Activated naive CD8-positive, alpha-beta T cell treated with anti-CD3 and anti-CD28 coated beads for 36 hours (primary cell): ENCODE results near the gene FCRL5. TPM values are rescaled to one million over a fixed set of nuclear protein-coding genes. Genes with fewer than 3 reads are reported as not detected.
A peak's percentile ranks its signal among the peaks of the same experiment; 100 is the strongest.
"Not testable (repeated sequence)": the region's sequence is repeated elsewhere in the genome, so short reads cannot be mapped to it uniquely, and the experiment has no call there.

Experiments
- DNase-seq: peaks from one replicate; pipeline ENCODE4 v3.0.0; 2021
- H3K27ac Mint-ChIP-seq: one replicate; pipeline ENCODE4 v1.8.0; 2022; ENCODE audit warnings: mild to moderate bottlenecking, moderate library complexity, mixed read lengths
- H3K27me3 Mint-ChIP-seq: one replicate; pipeline ENCODE4 v1.8.0; 2022; ENCODE audit warnings: mild to moderate bottlenecking, mixed read lengths
- H3K36me3 Mint-ChIP-seq: one replicate; pipeline ENCODE4 v1.8.0; 2021; ENCODE audit warnings: mild to moderate bottlenecking, mixed read lengths
- H3K4me1 Mint-ChIP-seq: one replicate; pipeline ENCODE4 v1.8.0; 2021; ENCODE audit warnings: mixed read lengths
- H3K4me3 Mint-ChIP-seq: one replicate; pipeline ENCODE4 v1.8.0; 2022; ENCODE audit warnings: mild to moderate bottlenecking, moderate library complexity, mixed read lengths
- H3K9me3 Mint-ChIP-seq: one replicate; pipeline ENCODE4 v1.8.0; 2022; ENCODE audit warnings: mixed read lengths
- total RNA-seq, 2 experiments: library from RNA; stranded (reverse); gene quantifications; one replicate each; pipeline ENCODE4 v1.2.3, GENCODE V29; 2021

Gene FCRL5
- total RNA-seq, 2 experiments from 2014 or later = 0.31 to 0.32 TPM

- no peaks in the 10 kb centered on the region for H3K36me3 Mint-ChIP-seq
- H3K27ac Mint-ChIP-seq = no peak overlapping the region
- H3K27me3 Mint-ChIP-seq = peaks cover 14% of the 10 kb centered on the region
- DNase-seq = no peak
- peaks cover 4% of the 10 kb centered on the region for H3K4me1 Mint-ChIP-seq
- no peaks in the 10 kb centered on the region for H3K9me3 Mint-ChIP-seq
- no peak overlapping the region for H3K4me3 Mint-ChIP-seq
Observed at GRCh38 chr1:157509546-157510232, 42.6 kb downstream of the FCRL5 start.

- H3K27me3 Mint-ChIP-seq = peaks cover 14% of the 10 kb centered on the region
- no peak overlapping the region for H3K27ac Mint-ChIP-seq
- H3K36me3 Mint-ChIP-seq = no peaks in the 10 kb centered on the region
Observed at GRCh38 chr1:157505481-157506272, 46.6 kb downstream of the FCRL5 start.

GRCh38 chr1:157504646-157505045, 47.7 kb downstream of the FCRL5 start:
- Mint-ChIP-seq H3K4me3 (no peak overlapping the region), H3K4me1 (no peaks in the 10 kb centered on the region), H3K27me3 (peaks cover 14% of the 10 kb centered on the region), H3K36me3 (no peaks in the 10 kb centered on the region), H3K27ac (no peak overlapping the region), H3K9me3 (no peaks in the 10 kb centered on the region)
- no peak for DNase-seq

More at GRCh38 chr1:157505481-157506272, 46.6 kb downstream of the FCRL5 start:
- no peaks in the 10 kb centered on the region for H3K9me3 Mint-ChIP-seq
- peak; percentile 32 for DNase-seq
- H3K4me3 Mint-ChIP-seq = no peak overlapping the region
- H3K4me1 Mint-ChIP-seq = no peaks in the 10 kb centered on the region

GRCh38 chr1:157499521-157499920, 52.8 kb downstream of the FCRL5 start:
- H3K27me3 Mint-ChIP-seq = peaks cover 13% of the 10 kb centered on the region
- H3K9me3 Mint-ChIP-seq = no peaks in the 10 kb centered on the region
- no peak for DNase-seq
- peaks cover 2% of the 10 kb centered on the region for H3K4me1 Mint-ChIP-seq
- H3K27ac Mint-ChIP-seq = no peak overlapping the region
- H3K4me3 Mint-ChIP-seq = no peak overlapping the region
- no peaks in the 10 kb centered on the region for H3K36me3 Mint-ChIP-seq

GRCh38 chr1:157498736-157499090, 53.6 kb downstream of the FCRL5 start:
- DNase-seq = no peak
- Mint-ChIP-seq H3K4me3 (no peak overlapping the region), H3K27ac (no peak overlapping the region), H3K4me1 (peaks cover 2% of the 10 kb centered on the region), H3K36me3 (no peaks in the 10 kb centered on the region), H3K27me3 (peaks cover 15% of the 10 kb centered on the region), H3K9me3 (no peaks in the 10 kb centered on the region)

GRCh38 chr1:157497987-157498735, 54.2 kb downstream of the FCRL5 start:
- Mint-ChIP-seq H3K4me3 (no peak overlapping the region), H3K27ac (no peak overlapping the region), H3K27me3 (peaks cover 15% of the 10 kb centered on the region), H3K36me3 (no peaks in the 10 kb centered on the region), H3K9me3 (no peaks in the 10 kb centered on the region), H3K4me1 (peaks cover 2% of the 10 kb centered on the region)
- no peak for DNase-seq

- no peaks in the 10 kb centered on the region for H3K36me3 Mint-ChIP-seq
- no peak overlapping the region for H3K4me3 Mint-ChIP-seq
- H3K4me1 Mint-ChIP-seq = peaks cover 2% of the 10 kb centered on the region
Observed at GRCh38 chr1:157497284-157497683, 55.0 kb downstream of the FCRL5 start.

GRCh38 chr1:157496121-157496526, 56.2 kb downstream of the FCRL5 start:
- peak; percentile 10 for DNase-seq
- H3K4me3 Mint-ChIP-seq = no peak overlapping the region
- H3K4me1 Mint-ChIP-seq = peaks cover 2% of the 10 kb centered on the region
- no peak overlapping the region for H3K27ac Mint-ChIP-seq
- no peaks in the 10 kb centered on the region for H3K9me3 Mint-ChIP-seq
- H3K27me3 Mint-ChIP-seq = peaks cover 17% of the 10 kb centered on the region
- H3K36me3 Mint-ChIP-seq = no peaks in the 10 kb centered on the region

More at GRCh38 chr1:157497284-157497683, 55.0 kb downstream of the FCRL5 start:
- Mint-ChIP-seq H3K27ac (no peak overlapping the region), H3K27me3 (peaks cover 17% of the 10 kb centered on the region), H3K9me3 (no peaks in the 10 kb centered on the region)
- no peak for DNase-seq

- Mint-ChIP-seq H3K27me3 (peaks cover 17% of the 10 kb centered on the region), H3K4me3 (no peak overlapping the region), H3K36me3 (no peaks in the 10 kb centered on the region), H3K9me3 (no peaks in the 10 kb centered on the region), H3K4me1 (peaks cover 2% of the 10 kb centered on the region), H3K27ac (no peak overlapping the region)
- no peak for DNase-seq
Observed at GRCh38 chr1:157495285-157495684, 57.0 kb downstream of the FCRL5 start.

- Mint-ChIP-seq H3K36me3 (no peaks in the 10 kb centered on the region), H3K4me1 (peaks cover 2% of the 10 kb centered on the region), H3K27me3 (peaks cover 17% of the 10 kb centered on the region), H3K4me3 (no peak overlapping the region), H3K27ac (no peak overlapping the region), H3K9me3 (no peaks in the 10 kb centered on the region)
- DNase-seq = no peak
Observed at GRCh38 chr1:157494093-157494492, 58.2 kb downstream of the FCRL5 start.

GRCh38 chr1:157490467-157491165, 61.7 kb downstream of the FCRL5 start:
- Mint-ChIP-seq H3K4me1 (no peaks in the 10 kb centered on the region), H3K4me3 (no peak overlapping the region), H3K36me3 (no peaks in the 10 kb centered on the region), H3K9me3 (no peaks in the 10 kb centered on the region), H3K27ac (no peak overlapping the region), H3K27me3 (peaks cover 11% of the 10 kb centered on the region)
- peak; percentile 43 for DNase-seq

GRCh38 chr1:157488156-157488555, 64.2 kb downstream of the FCRL5 start:
- Mint-ChIP-seq H3K4me1 (no peaks in the 10 kb centered on the region), H3K36me3 (no peaks in the 10 kb centered on the region), H3K27ac (no peak overlapping the region), H3K9me3 (no peaks in the 10 kb centered on the region), H3K4me3 (no peak overlapping the region), H3K27me3 (peaks cover 3% of the 10 kb centered on the region)
- DNase-seq = no peak

- Mint-ChIP-seq H3K36me3 (no peaks in the 10 kb centered on the region), H3K27ac (no peak overlapping the region), H3K4me3 (no peak overlapping the region), H3K4me1 (no peaks in the 10 kb centered on the region), H3K9me3 (no peaks in the 10 kb centered on the region), H3K27me3 (peaks cover under 1% of the 10 kb centered on the region)
- DNase-seq = no peak
Observed at GRCh38 chr1:157487504-157487903, 64.8 kb downstream of the FCRL5 start.

- Mint-ChIP-seq H3K4me1 (no peaks in the 10 kb centered on the region), H3K36me3 (no peaks in the 10 kb centered on the region), H3K9me3 (no peaks in the 10 kb centered on the region), H3K27me3 (no peaks in the 10 kb centered on the region), H3K4me3 (no peak overlapping the region), H3K27ac (no peak overlapping the region)
- no peak for DNase-seq
Observed at GRCh38 chr1:157487096-157487495, 65.2 kb downstream of the FCRL5 start.

GRCh38 chr1:157486400-157486799, 65.9 kb downstream of the FCRL5 start:
- not testable (repeated sequence) for H3K36me3 Mint-ChIP-seq, DNase-seq, H3K4me1 Mint-ChIP-seq

More at GRCh38 chr1:157486400-157486799, 65.9 kb downstream of the FCRL5 start:
- H3K4me3 Mint-ChIP-seq, H3K27ac Mint-ChIP-seq, H3K9me3 Mint-ChIP-seq, H3K27me3 Mint-ChIP-seq: not testable (repeated sequence)
